Panc1 (cell line): ENCODE measurements around the gene FBN1. TPM values are rescaled to one million over a fixed set of nuclear protein-coding genes. Genes with fewer than 3 reads are reported as not detected.

Source experiments
- ATAC-seq: fragments of 200-7000 bp; cut with Tn5 transposase; 2 replicates; pipeline ENCODE4 v1.9.1; 2020; ENCODE audit warnings: mild to moderate bottlenecking, moderate library complexity
- BruUV-seq: library from RNA; stranded (reverse); fragments of 400-500 nt; replicated peaks from 2 replicates; lab custom pipeline; 2021; lab: Mats Ljungman, UMichigan
- CTCF ChIA-PET: fragments of 300-600 bp; sonication (Branson Sonifier 250); formaldehyde crosslinking; loops from one replicate; lab custom pipeline; 2022; ENCODE audit warnings: antibody characterized with exemption; lab: Charles Lee
- POLR2A ChIA-PET: fragments of 300-600 bp; sonication (Branson Sonifier 250); formaldehyde crosslinking; loops from one replicate; lab custom pipeline; 2022; ENCODE audit warnings: antibody characterized with exemption; lab: Charles Lee
- DNase-seq: peaks from one replicate; pipeline ENCODE4 v3.0.0-alpha.2; 2010; ENCODE audit warnings: low read depth, low spot score
- H3K27ac ChIP-seq: 2 replicates; pipeline ENCODE4 v1.5.1; 2011; ENCODE audit warnings: mild to moderate bottlenecking, low read length, inconsistent platforms
- H3K27me3 ChIP-seq: fragments of 200-500 bp; sonication (Bioruptor generic); 2 replicates; pipeline ENCODE4 v1.6.0; 2014; ENCODE audit warnings: low read length, inconsistent platforms; ENCODE audit not compliant: control insufficient read depth, insufficient read depth
- H3K36me3 ChIP-seq: fragments of 200-500 bp; sonication (Bioruptor generic); 2 replicates; pipeline ENCODE4 v1.5.1; 2014; ENCODE audit warnings: inconsistent platforms, mild to moderate bottlenecking, low read length, moderate library complexity; ENCODE audit not compliant: control insufficient read depth, insufficient read depth
- H3K4me1 ChIP-seq: 2 replicates; pipeline ENCODE4 v1.5.1; 2011; ENCODE audit warnings: inconsistent platforms, mild to moderate bottlenecking, low read length, moderate library complexity; ENCODE audit not compliant: control insufficient read depth, insufficient read depth
- H3K4me3 ChIP-seq, 2 experiments: 2 replicates each; pipeline ENCODE4 v1.5.1; 2011 to 2012; ENCODE audit warnings: low read depth in 2 of 2, low read length in 2 of 2, mild to moderate bottlenecking in 2 of 2, inconsistent platforms in 1 of 2, moderate library complexity in 1 of 2
- H3K9me3 ChIP-seq: fragments of 200-500 bp; sonication (Bioruptor generic); 2 replicates; pipeline ENCODE4 v1.5.1; 2014; ENCODE audit warnings: low read depth, mild to moderate bottlenecking, inconsistent platforms, low read length, moderate library complexity; ENCODE audit not compliant: control insufficient read depth, insufficient read depth
- POLR2AphosphoS5 ChIP-seq: IDR thresholded peaks from 2 replicates; pipeline ENCODE4 v1.6.1; 2012; ENCODE audit warnings: mild to moderate bottlenecking, low read depth, low read length, moderate library complexity
- REST ChIP-seq, 2 experiments: IDR thresholded peaks; 2 replicates each; pipeline ENCODE4 v1.6.1; 2011 to 2012; ENCODE audit warnings: low read depth in 2 of 2, control low read depth in 1 of 2, low read length in 1 of 2, mild to moderate bottlenecking in 1 of 2, moderate library complexity in 1 of 2; ENCODE audit not compliant: insufficient read depth in 1 of 2
- SIN3A ChIP-seq: IDR thresholded peaks from 2 replicates; pipeline ENCODE4 v1.6.1; 2012; ENCODE audit warnings: low read depth, mild to moderate bottlenecking, low read length, moderate library complexity, borderline replicate concordance; ENCODE audit not compliant: insufficient read depth
- TCF7L2 ChIP-seq: IDR thresholded peaks from 2 replicates; pipeline ENCODE4 v1.6.1; 2011; ENCODE audit warnings: mild to moderate bottlenecking, low read depth, low read length, inconsistent platforms
- in situ Hi-C: cut with HindIII; loops from 2 replicates; pipeline ENCODE4 v1.10.0; 2016; ENCODE audit warnings: low sequenced_read_pairs, low pct_unique_long_range_greater_than_20kb
- intact Hi-C: fragments of 100-400 bp; cut with micrococcal nuclease; formaldehyde crosslinking; loops from one replicate; pipeline ENCODE4 v1.10.0; 2022; ENCODE audit not compliant: unreplicated experiment
- total RNA-seq: library from RNA; stranded (reverse); gene quantifications from one replicate; pipeline ENCODE4 v1.2.1, GENCODE V29; 2021; ENCODE audit not compliant: unreplicated experiment
- TF ChIP-seq, protein P1 (sequence below): fragments of 450-650 bp; IDR thresholded peaks from 2 replicates; pipeline ENCODE4 v1.5.1; 2017; ENCODE audit warnings: mild to moderate bottlenecking

The FBN1 gene
- total RNA-seq, 1 experiment from 2014 or later: 0.46 TPM

DNA sequence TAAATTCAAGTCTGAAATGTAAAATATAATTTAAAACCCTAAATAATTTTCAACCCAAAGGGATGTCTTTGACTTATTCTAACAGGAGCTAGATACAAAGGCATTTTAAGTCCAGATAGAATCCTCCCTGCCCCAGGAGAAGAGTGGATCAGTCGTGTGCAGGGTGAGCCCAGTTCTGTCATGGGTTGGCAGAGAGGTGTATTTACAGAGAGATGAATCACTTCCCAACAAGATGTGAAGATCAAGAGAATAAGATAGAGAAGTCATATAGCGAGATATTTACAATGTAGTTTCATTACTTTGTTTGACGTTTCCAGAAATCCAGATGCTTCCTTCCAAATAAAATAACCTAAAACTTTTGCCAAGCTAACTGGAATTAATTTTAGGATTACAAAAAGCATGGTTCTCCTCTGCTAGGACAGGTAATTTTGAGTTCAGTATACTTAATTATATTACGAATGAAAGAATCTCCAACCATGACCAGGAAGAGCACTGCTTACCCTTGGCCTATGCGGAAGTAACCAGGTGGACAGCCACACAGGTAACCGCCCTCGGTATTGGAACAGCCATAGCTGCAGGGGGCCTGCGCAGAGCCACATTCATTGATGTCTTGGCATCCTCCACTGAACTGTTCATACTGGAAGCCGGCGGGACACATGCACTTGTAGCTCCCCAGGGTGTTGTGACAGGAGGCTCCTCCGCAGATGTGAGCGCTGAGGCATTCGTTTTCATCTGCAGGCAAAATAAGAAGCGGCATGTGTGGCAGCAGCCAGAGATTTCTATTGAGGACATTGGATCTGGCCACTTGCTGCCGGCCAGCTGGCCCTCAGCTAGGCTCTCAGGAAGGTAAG, 230.2 kb downstream of the FBN1 start:
- Histone ChIP-seq H3K4me3 (no peak overlapping the region), H3K27ac (no peak overlapping the region), H3K27me3 (0 out of 2 replicates have a peak, but pooled peaks cover 2% of the 10 kb centered on the region), H3K36me3 (no peaks in the 10 kb centered on the region), H3K4me1 (no peaks in the 10 kb centered on the region), H3K9me3 (no peaks in the 10 kb centered on the region)
- TF ChIP-seq TCF7L2: no peak
- TF ChIP-seq POLR2AphosphoS5: no peak
- no peak for TF ChIP-seq REST (IDR thresholded peaks at IDR 0.05; ENCODE audit: insufficient read depth in 1 of 2, low read depth in 2 of 2, low read length in 1 of 2)
- no peak for TF ChIP-seq SIN3A
- TF ChIP-seq, protein P1, sequence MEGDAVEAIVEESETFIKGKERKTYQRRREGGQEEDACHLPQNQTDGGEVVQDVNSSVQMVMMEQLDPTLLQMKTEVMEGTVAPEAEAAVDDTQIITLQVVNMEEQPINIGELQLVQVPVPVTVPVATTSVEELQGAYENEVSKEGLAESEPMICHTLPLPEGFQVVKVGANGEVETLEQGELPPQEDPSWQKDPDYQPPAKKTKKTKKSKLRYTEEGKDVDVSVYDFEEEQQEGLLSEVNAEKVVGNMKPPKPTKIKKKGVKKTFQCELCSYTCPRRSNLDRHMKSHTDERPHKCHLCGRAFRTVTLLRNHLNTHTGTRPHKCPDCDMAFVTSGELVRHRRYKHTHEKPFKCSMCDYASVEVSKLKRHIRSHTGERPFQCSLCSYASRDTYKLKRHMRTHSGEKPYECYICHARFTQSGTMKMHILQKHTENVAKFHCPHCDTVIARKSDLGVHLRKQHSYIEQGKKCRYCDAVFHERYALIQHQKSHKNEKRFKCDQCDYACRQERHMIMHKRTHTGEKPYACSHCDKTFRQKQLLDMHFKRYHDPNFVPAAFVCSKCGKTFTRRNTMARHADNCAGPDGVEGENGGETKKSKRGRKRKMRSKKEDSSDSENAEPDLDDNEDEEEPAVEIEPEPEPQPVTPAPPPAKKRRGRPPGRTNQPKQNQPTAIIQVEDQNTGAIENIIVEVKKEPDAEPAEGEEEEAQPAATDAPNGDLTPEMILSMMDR: no peak
- in situ Hi-C loops: no loop called here
- ChIA-PET CTCF (no interaction called here), POLR2A (no interaction called here)
- intact Hi-C loops: no loop called here
- ATAC-seq (no peak), DNase-seq (peak; percentile 33)
- BruUV-seq: no TSS peak

DNA sequence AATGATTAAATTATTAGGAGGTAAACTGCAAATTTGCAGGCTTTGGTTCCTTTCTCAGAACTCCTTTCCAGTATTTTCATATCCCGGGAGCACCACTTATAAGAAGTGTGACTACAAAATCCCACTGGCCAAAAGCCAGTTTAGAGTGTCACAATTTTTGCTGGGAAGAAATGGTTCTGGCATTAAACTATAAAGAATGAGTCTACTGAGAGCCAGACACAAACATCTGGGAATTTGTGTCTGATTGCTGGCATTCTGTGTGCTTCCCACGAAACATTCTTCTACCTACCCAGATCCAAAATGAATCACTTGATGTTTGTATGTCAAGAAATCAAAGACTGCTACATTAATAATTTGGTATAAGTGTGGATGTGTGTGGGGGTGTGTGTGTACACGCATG, 231.5 kb downstream of the FBN1 start:
- intact Hi-C loops (no loop called here), in situ Hi-C loops (no loop called here)
- Histone ChIP-seq H3K27me3 (0 out of 2 replicates have a peak, but pooled peaks cover 2% of the 10 kb centered on the region), H3K9me3 (no peaks in the 10 kb centered on the region), H3K4me3 (no peak overlapping the region), H3K27ac (no peak overlapping the region), H3K4me1 (no peaks in the 10 kb centered on the region), H3K36me3 (no peaks in the 10 kb centered on the region)
- BruUV-seq: no TSS peak
- no peak for ATAC-seq
- ChIA-PET CTCF (no interaction called here), POLR2A (no interaction called here)
- DNase-seq: no peak
- TF ChIP-seq, protein P1: no peak
- no peak for TF ChIP-seq SIN3A
